HG02970 (cell line): ENCODE data around the gene MAML2.
A peak's percentile ranks its signal among the peaks of the same experiment; 100 is the strongest.

Experiments used
- ATAC-seq: cut with Tn5 transposase; IDR thresholded peaks from one replicate; pipeline ENCODE4 v1.9.1; 2021; ENCODE audit warnings: mild to moderate bottlenecking, moderate library complexity, moderate number of reproducible peaks; ENCODE audit not compliant: unreplicated experiment, low FRiP score

Gene MAML2

GRCh38 chr11:96026310-96026709 is 316.7 kb downstream of the MAML2 start:
- no peak for ATAC-seq

- ATAC-seq, result no peak
Observed at GRCh38 chr11:96024666-96025065, 318.3 kb downstream of the MAML2 start.

DNA sequence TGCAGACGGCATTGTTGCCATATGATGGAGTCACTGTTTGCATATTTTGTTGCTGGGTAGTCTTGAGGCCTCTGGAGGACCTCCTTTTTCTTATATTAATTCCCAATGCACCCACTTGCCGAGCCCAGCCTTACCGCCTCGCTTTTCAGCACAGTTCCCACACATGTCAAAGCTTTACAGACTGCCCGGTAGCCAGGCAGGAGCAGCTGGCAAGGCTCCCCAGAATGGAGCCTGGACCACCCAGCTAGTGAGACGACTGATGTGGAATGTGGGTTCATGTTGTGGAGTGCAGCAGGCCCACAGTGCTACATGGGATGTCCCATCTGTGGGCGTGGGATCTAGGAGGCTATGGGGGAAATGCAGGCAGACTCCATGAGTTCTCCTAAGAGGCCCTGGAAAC is 319.7 kb downstream of the MAML2 start:
- ATAC-seq, result no peak

GRCh38 chr11:96021901-96022650 is 320.9 kb downstream of the MAML2 start:
- ATAC-seq, result no peak

DNA sequence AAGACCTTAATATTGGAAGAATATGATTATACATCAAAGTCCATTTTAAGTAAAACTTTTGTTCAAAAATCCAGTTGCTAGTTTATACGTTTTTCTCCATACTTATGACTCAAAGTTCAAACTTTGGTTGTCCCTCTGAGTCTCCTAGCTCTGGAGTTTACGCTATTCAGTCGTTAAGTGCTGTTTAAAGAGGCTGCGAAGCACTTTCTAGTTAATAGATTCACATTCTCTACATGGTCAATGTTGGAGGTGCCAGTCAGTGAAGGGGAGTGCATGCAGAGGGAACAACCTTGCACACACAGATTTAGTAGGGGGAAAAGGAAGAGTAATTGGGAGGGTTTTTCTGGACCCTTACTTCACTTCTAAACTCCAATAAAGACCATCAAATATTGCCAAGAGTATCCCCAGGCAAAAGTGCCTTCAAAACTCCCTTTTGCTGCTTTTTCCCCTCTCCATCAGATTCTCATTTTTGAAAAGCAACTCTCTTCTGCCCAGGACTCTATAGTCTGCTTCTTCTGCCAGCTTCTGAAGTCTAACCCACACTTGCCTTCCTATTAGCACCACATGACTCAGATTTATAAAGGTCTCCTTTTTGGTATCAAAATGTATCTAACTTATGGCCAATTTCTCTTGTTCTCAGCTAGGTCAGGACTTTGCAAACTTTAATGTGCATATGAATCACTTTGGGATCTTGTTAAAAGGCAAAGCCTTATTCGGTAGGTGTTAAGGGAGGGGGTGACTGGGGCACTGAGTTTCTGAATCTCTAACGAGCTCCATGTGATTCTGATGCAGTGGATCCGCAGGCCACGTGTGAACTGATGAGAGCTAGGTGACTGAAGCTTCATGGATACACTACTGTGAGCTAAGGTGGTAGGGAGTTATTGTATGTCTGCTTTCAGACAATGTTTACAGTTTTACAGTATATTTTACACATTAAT is 322.9 kb downstream of the MAML2 start:
- no peak for ATAC-seq

- no peak for ATAC-seq
Observed at GRCh38 chr11:96019281-96019680, 323.7 kb downstream of the MAML2 start.

DNA sequence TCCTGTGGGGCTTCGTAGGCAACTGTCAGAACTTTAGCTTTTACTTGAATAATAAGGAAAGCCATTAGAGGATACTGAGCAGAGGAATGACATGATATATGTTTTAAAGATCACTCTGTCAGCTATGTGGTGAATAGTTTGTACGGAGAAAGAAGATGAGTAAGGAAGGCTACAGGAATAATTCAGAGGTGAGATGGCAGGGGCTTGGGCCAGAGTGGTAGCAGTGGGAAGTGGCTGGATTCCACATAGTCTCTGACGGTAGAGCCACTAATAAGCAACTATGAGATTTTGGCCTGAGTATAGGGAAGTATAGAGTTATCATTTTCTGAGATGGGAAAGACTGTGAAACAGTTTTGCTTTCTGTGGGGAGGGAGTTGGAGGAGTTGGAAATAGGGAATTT is 325.1 kb downstream of the MAML2 start:
- no peak for ATAC-seq

DNA sequence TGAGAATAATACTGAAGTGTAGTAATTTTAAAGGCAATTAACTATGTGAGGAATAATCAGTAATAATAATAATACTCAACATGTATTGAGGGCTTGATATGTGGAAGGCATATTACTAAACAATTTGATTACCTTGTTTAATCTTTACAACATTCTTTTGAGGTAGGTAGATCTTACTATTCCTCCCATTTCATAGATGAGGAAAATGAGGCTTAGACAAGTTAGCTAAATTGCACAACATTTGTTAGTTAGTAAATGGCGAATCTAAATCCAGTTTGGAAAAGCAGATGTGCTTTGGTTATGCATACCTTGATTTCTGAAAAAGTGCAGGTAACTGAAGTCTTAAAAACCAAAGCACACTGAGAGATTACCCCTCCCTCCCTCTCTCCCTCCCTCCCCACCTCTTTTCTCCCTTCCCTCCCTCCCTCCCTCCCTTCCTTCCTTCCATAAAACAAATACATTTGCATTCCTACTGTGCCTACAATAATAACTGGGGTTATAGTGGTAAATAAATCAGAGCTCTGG is 326.0 kb downstream of the MAML2 start:
- no peak for ATAC-seq

DNA sequence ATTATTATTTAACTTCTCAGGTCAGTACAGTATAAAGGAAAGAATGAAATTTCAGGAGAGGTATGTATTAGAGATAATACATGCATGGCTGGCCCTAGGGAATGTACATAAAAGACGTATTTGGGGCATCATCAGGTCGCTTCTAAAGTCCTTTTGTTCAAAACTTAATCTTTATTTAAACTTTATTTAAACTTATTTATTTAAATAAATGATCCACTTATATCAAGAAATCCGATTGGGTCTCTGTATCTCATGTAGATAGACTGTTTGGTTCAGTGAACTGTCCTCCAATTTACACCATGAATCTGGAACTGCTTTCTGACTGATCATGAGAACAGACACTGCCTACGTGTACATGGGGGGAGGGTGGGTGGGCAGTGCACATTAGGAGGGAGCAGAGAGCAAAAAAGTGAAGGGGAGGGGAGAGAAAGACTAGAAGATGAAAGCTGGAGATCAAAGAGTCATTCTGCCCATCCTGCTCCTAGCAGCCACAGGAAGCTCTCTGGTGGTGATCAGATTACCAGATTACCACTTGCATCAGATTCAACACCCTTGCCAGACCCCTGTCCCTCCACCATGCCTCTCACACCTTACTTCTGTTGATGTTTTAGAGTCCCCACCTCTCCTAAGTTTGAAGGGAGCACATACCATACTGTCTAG is 327.0 kb downstream of the MAML2 start:
- no peak for ATAC-seq

DNA sequence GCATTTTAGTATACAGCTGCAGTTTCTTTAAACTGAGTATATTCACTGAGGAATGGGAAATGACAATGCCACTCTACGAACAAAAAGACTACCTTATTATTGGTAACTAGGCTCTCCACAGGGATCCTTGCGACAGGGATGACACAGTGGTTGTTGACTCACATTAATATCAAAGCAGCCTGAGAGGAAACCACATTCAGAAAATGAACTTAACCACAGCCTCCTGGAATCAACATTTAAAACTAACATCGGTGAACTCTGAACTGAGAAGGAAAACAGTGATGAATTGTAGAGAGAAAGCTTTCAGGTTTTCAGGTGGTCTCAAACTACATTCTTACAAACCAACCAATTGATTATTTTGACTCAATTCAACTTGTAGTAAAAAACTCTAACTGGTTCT is 328.8 kb downstream of the MAML2 start:
- ATAC-seq, result no peak

- no peak for ATAC-seq
Observed at GRCh38 chr11:96013461-96014213, 329.4 kb downstream of the MAML2 start.

- ATAC-seq, result peak; percentile 89
Observed at GRCh38 chr11:96012086-96012824, 330.7 kb downstream of the MAML2 start.

DNA sequence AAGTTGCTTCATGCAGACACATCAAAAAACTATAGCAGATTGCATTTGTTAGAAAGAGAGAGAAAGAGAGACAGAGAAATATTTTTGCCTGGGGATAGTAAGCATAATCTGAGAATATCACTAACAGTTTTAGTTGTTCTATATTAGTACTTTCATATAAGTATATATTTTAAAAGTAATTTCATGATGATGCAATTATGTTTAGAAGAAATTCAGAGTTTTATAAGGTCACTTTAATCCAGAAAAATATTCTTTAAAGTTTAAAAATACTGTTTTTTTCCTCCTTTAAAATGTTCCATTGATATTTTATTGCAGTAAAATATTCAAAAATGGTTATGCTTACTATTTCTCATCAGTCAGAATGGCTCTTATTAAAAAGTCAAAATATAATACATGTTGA is 332.3 kb downstream of the MAML2 start:
- ATAC-seq, result no peak

DNA sequence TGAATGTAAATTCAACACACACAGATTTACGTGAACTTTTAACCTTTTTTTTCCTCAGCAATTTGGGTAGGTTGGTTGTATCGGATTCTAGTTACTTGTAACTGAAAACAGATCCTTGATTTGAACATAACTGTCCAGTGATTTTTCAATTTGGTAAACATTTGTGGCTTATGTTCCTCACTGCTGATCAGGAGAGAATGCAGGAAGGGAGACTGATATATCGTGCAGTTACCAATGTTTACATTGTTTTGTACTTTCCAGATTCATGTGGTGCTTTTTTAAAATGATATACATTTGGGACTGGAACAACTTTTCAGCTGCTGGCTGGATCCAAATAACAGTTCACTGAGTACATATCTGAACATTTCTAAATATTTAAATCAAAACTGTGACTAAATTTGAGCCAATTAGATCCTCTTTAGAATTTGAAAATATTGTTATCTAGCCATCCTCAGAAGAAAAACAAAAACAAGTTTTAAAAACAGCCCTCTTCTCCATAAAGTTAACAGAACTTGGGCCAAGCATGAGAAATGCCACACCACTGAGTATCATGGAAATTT is 334.8 kb downstream of the MAML2 start:
- ATAC-seq, result no peak

GRCh38 chr11:96006037-96006436 is 337.0 kb downstream of the MAML2 start:
- ATAC-seq, result no peak

GRCh38 chr11:96004862-96005261 is 338.1 kb downstream of the MAML2 start:
- ATAC-seq, result no peak

GRCh38 chr11:96002754-96003290 is 340.2 kb downstream of the MAML2 start:
- ATAC-seq, result no peak

- ATAC-seq, result no peak
Observed at GRCh38 chr11:96002339-96002738, 340.7 kb downstream of the MAML2 start.

DNA sequence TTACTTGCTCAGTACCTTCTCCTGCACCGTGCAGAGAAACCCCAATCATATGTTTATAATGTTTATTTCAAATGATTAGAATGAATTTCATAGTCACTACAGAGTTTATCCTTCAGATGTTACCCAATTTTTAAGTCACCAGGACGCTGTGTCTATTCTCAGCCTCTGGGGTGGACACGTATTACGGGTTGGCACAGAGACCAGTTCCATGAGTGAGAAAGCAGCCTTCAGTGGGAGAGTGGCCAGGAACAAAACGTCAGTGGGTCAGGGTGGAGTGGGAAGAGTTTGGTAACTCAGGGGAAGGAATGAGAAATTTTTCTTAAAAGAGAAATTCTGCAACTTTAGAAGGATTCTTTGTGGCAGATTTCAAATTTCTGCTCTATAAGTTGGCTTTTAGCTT is 342.0 kb downstream of the MAML2 start:
- no peak for ATAC-seq
